ENCODE measurements around the gene PHACTR3.

PHACTR3 gene

GRCh38 chr20:59706400-59706693 lies 102.0 kb downstream of the PHACTR3 start:
- no peak for DNase-seq

GRCh38 chr20:59708326-59708725 lies 104.0 kb downstream of the PHACTR3 start:
- no peak for DNase-seq

- no peak for DNase-seq
Observed at GRCh38 chr20:59709636-59710035, 105.3 kb downstream of the PHACTR3 start.

GRCh38 chr20:59718071-59718470 lies 113.7 kb downstream of the PHACTR3 start:
- no peak for DNase-seq

GRCh38 chr20:59718751-59719150 lies 114.4 kb downstream of the PHACTR3 start:
- DNase-seq: no peak

GRCh38 chr20:59720013-59720412 lies 115.7 kb downstream of the PHACTR3 start:
- no peak for DNase-seq

- DNase-seq: no peak
Observed at GRCh38 chr20:59721386-59721785, 117.0 kb downstream of the PHACTR3 start.

- DNase-seq: no peak
Observed at GRCh38 chr20:59723108-59723500, 118.8 kb downstream of the PHACTR3 start.

- no peak for DNase-seq
Observed at GRCh38 chr20:59723607-59724456, 119.5 kb downstream of the PHACTR3 start.

GRCh38 chr20:59724457-59725366 lies 120.4 kb downstream of the PHACTR3 start:
- no peak for DNase-seq

GRCh38 chr20:59725476-59726280 lies 121.3 kb downstream of the PHACTR3 start:
- no peak for DNase-seq

- no peak for DNase-seq
Observed at GRCh38 chr20:59726281-59726595, 121.9 kb downstream of the PHACTR3 start.

- no peak for DNase-seq
Observed at GRCh38 chr20:59728722-59729430, 124.5 kb downstream of the PHACTR3 start.

GRCh38 chr20:59729506-59729905 lies 125.2 kb downstream of the PHACTR3 start:
- no peak for DNase-seq

- no peak for DNase-seq
Observed at GRCh38 chr20:59730722-59731121, 126.4 kb downstream of the PHACTR3 start.

- no peak for DNase-seq
Observed at GRCh38 chr20:59731376-59731775, 127.0 kb downstream of the PHACTR3 start.

- no peak for DNase-seq
Observed at GRCh38 chr20:59733351-59733750, 129.0 kb downstream of the PHACTR3 start.

- DNase-seq: no peak
Observed at GRCh38 chr20:59735486-59735885, 131.1 kb downstream of the PHACTR3 start.

GRCh38 chr20:59735917-59736316 lies 131.6 kb downstream of the PHACTR3 start:
- no peak for DNase-seq

- no peak for DNase-seq
Observed at GRCh38 chr20:59736366-59736765, 132.0 kb downstream of the PHACTR3 start.

- no peak for DNase-seq
Observed at GRCh38 chr20:59737073-59737666, 132.8 kb downstream of the PHACTR3 start.

- DNase-seq: no peak
Observed at GRCh38 chr20:59737816-59738215, 133.5 kb downstream of the PHACTR3 start.

Data from NCI-H146 (cell line).